K562 (cell line): Measurements from ENCODE around the gene LIN9. TPM values are rescaled to one million over a fixed set of nuclear protein-coding genes. Genes with fewer than 3 reads are reported as not detected.

Source experiments
- ATAC-seq: fragments of 200-7000 bp; cut with Tn5 transposase; 3 replicates; pipeline ENCODE4 v1.9.1; 2020; ENCODE audit warnings: moderate library complexity
- BruUV-seq: library from RNA; stranded (reverse); fragments of 400-500 nt; replicated peaks from 2 replicates; lab custom pipeline; 2021; lab: Mats Ljungman, UMichigan
- CTCF ChIA-PET: fragments of 300-600 bp; formaldehyde crosslinking; extraction: SDS; loops from one replicate; lab custom pipeline; 2021; ENCODE audit warnings: low intra/inter-chr PET ratio; lab: Yijun Ruan, JAX
- POLR2A ChIA-PET: fragments of 300-600, 350-650 bp; sonication (Branson Sonifier 250); formaldehyde crosslinking; extraction: SDS; loops from one replicate; lab custom pipeline; 2021; ENCODE audit warnings: antibody characterized with exemption, inconsistent platforms; lab: Yijun Ruan, JAX
- DNase-seq, 4 experiments: peaks; one replicate each; pipeline versions ENCODE4 v3.0.0 to v3.0.0-alpha.2; 2011 to 2018; ENCODE audit warnings: low spot score in 3 of 4, mixed read lengths in 3 of 4; ENCODE audit errors: extremely low read depth in 1 of 4
- FAIRE-seq: peaks from 2 replicates; lab custom pipeline; 2011; peaks lifted over from hg19 to GRCh38; lab: Jason Lieb, UNC
- H2AFZ ChIP-seq: 2 replicates; pipeline ENCODE4 v1.6.0; 2011; ENCODE audit warnings: low read depth, low read length, control low read depth, inconsistent platforms
- H3K27ac ChIP-seq: fragments of 200-600 bp; 3 replicates; pipeline ENCODE4 v1.8.0; 2011; ENCODE audit warnings: low read depth, mild to moderate bottlenecking, control low read depth, inconsistent platforms, low read length, moderate library complexity, mixed read lengths; ENCODE audit errors: extremely low read depth
- H3K27me3 ChIP-seq, 2 experiments: fragments of 300-600 bp in 1 of 2; 2 replicates in 1 of 2; 3 replicates in 1 of 2; pipeline versions ENCODE4 v1.6.0 to v1.8.0; 2011; ENCODE audit warnings: inconsistent platforms in 2 of 2, low read length in 2 of 2, mild to moderate bottlenecking in 1 of 2, mixed read lengths in 1 of 2, moderate library complexity in 1 of 2; ENCODE audit not compliant: control insufficient read depth in 2 of 2, insufficient read depth in 2 of 2
- H3K36me3 ChIP-seq: fragments of 300-600 bp; 3 replicates; pipeline ENCODE4 v1.8.0; 2011; ENCODE audit warnings: mild to moderate bottlenecking, low read length, inconsistent platforms; ENCODE audit not compliant: control insufficient read depth, insufficient read depth
- H3K4me1 ChIP-seq, 2 experiments: fragments of 200-600 bp in 1 of 2; replicated peaks in 1 of 2; 2 replicates in 1 of 2; 3 replicates in 1 of 2; pipeline versions ENCODE4 v1.5.1 to v1.8.0; 2011; ENCODE audit warnings: inconsistent platforms in 2 of 2, low read length in 2 of 2, mild to moderate bottlenecking in 1 of 2, mixed read lengths in 1 of 2, moderate library complexity in 1 of 2; ENCODE audit not compliant: control insufficient read depth in 2 of 2, insufficient read depth in 2 of 2
- H3K4me2 ChIP-seq: 2 replicates; pipeline ENCODE4 v1.6.1; 2011; ENCODE audit warnings: low read length, control low read depth, inconsistent platforms, mixed read lengths; ENCODE audit not compliant: insufficient read depth
- H3K4me3 ChIP-seq: fragments of 200-600 bp; sonication (generic), shearing (Covaris generic); 2 replicates; pipeline ENCODE4 v1.5.1; 2016; ENCODE audit warnings: control low read depth, inconsistent platforms
- H3K79me2 ChIP-seq: fragments of 200-600 bp; 3 replicates; pipeline ENCODE4 v1.8.0; 2011; ENCODE audit warnings: low read length, inconsistent platforms; ENCODE audit not compliant: control insufficient read depth, insufficient read depth
- H3K9ac ChIP-seq, 2 experiments: 2 replicates each; pipeline versions ENCODE4 v1.6.0 to v1.6.1; 2011; ENCODE audit warnings: low read depth in 2 of 2, low read length in 2 of 2, control low read depth in 1 of 2, inconsistent platforms in 1 of 2, mild to moderate bottlenecking in 1 of 2, mixed read lengths in 1 of 2; ENCODE audit not compliant: insufficient read depth in 1 of 2
- H3K9me1 ChIP-seq: one replicate; pipeline ENCODE4 v1.6.0; 2011; ENCODE audit warnings: inconsistent platforms, mild to moderate bottlenecking, low read length, moderate library complexity; ENCODE audit not compliant: control insufficient read depth, insufficient read depth
- H3K9me3 ChIP-seq: replicated peaks from 2 replicates; pipeline ENCODE4 v1.5.1; 2011; ENCODE audit warnings: low read depth, low read length, inconsistent platforms; ENCODE audit not compliant: control insufficient read depth, insufficient read depth
- H4K20me1 ChIP-seq: replicated peaks from 2 replicates; pipeline ENCODE4 v1.6.1; 2011; ENCODE audit warnings: low read length, inconsistent platforms, mixed read lengths; ENCODE audit not compliant: control insufficient read depth, insufficient read depth
- E2F3 ChIP-seq: fragments of 250-450 bp; sonication (Bioruptor Pico); IDR thresholded peaks from 2 replicates; pipeline ENCODE4 v1.4.0; 2020; ENCODE audit warnings: mild to moderate bottlenecking
- EGR1 ChIP-seq: fragments of 450-650 bp; conservative IDR thresholded peaks from 2 replicates; pipeline ENCODE4 v1.6.1; 2017; ENCODE audit warnings: mild to moderate bottlenecking
- ELF2 ChIP-seq: fragments of 250-450 bp; sonication (Bioruptor Pico); IDR thresholded peaks from 2 replicates; pipeline ENCODE4 v1.5.0; 2021; ENCODE audit warnings: mild to moderate bottlenecking
- FOXK2 ChIP-seq, 2 experiments: fragments of 450-650 bp; IDR thresholded peaks in 1 of 2; conservative IDR thresholded peaks in 1 of 2; 2 replicates each; pipeline ENCODE4 v1.6.1; 2016; ENCODE audit warnings: low read depth in 2 of 2, mild to moderate bottlenecking in 1 of 2
- KAT7 ChIP-seq: sonication (generic); formaldehyde crosslinking; IDR thresholded peaks from 2 replicates; pipeline ENCODE4 v1.8.0; 2022; ENCODE audit warnings: missing genetic modification reagents, mild to moderate bottlenecking, borderline replicate concordance
- POLR2A ChIP-seq: fragments of 450-650 bp; conservative IDR thresholded peaks from 2 replicates; pipeline ENCODE4 v1.6.1; 2016
- POLR2AphosphoS5 ChIP-seq: IDR thresholded peaks from 2 replicates; pipeline ENCODE4 v1.6.1; 2011; ENCODE audit warnings: mild to moderate bottlenecking, low read depth, low read length, moderate library complexity; ENCODE audit not compliant: control insufficient read depth, insufficient read depth
- RBFOX2 ChIP-seq: fragments of 200-400 bp; formaldehyde crosslinking; IDR thresholded peaks from 2 replicates; pipeline ENCODE4 v1.6.1; 2017; ENCODE audit warnings: low read depth, mild to moderate bottlenecking, low read length, moderate library complexity
- SUPT5H ChIP-seq: fragments of 450-650 bp; IDR thresholded peaks from 2 replicates; pipeline ENCODE4 v1.6.1; 2016
- U2AF2 ChIP-seq: fragments of 200-400 bp; formaldehyde crosslinking; optimal IDR thresholded peaks from 2 replicates; pipeline ENCODE3; 2017; ENCODE audit warnings: low read depth, mild to moderate bottlenecking, low read length
- ZNF316 ChIP-seq: fragments of 450-650 bp; IDR thresholded peaks from 2 replicates; pipeline ENCODE4 v1.6.1; 2016
- WGBS: fragments of 100-300 bp; shearing (Covaris generic); methylation state at CpG from one replicate; pipeline ENCODE4 v1.1.6; 2016; ENCODE audit warnings: low coverage, mixed read lengths; ENCODE audit not compliant: insufficient coverage; ENCODE audit errors: missing lambda C conversion rate; 5-methylcytosine and 5-hydroxymethylcytosine counted together
- in situ Hi-C: fragments of 300-500 bp; cut with MboI; formaldehyde crosslinking; loops from 4 replicates; pipeline ENCODE4 v1.15.0; 2018; ENCODE audit warnings: inconsistent platforms, mixed read lengths
- intact Hi-C: fragments of 100-400 bp; cut with micrococcal nuclease; formaldehyde crosslinking; loops from 2 replicates; pipeline ENCODE4 v1.14.2; 2022
- polyA plus RNA-seq, 8 experiments: library from polyadenylated mRNA; depleted of rRNA in 4 of 8; stranded (reverse) in 5 of 8; unstranded in 3 of 8; fragments of >200 nt; fragmentation: Nextera tagmentation in 2 of 8; fragmentation: Illumina TruSeq in 1 of 8; extraction: Ambion mirVana in 2 of 8; extraction: Trizol in 1 of 8; gene quantifications; 2 replicates each; pipeline versions ENCODE4 v1.2.1 to v1.2.3, GENCODE V29; 2011 to 2014; ENCODE audit warnings: inconsistent platforms in 1 of 8, missing spikeins in 1 of 8
- total RNA-seq, 7 experiments: library from RNA; depleted of rRNA in 6 of 7; stranded (reverse); fragments of >200 nt in 6 of 7; fragmentation: Illumina TruSeq in 2 of 7; extraction: Trizol in 2 of 7; gene quantifications; 2 replicates each; pipeline versions ENCODE4 v1.2.1 to v1.2.3, GENCODE V29; 2011 to 2021; ENCODE audit warnings: low replicate concordance in 1 of 7
- TF ChIP-seq, protein P1 (sequence below): fragments of 450-650 bp; IDR thresholded peaks from 2 replicates; pipeline ENCODE4 v1.6.1; 2016; ENCODE audit warnings: low read depth, mild to moderate bottlenecking, moderate library complexity

LIN9 gene
- total and polyA plus RNA-seq, 9 of the 15 experiments (the other 6 are each of a cell fraction or from before 2014, with no cell fraction given) = 18.8 to 33.0 (median 25.5) TPM

DNA sequence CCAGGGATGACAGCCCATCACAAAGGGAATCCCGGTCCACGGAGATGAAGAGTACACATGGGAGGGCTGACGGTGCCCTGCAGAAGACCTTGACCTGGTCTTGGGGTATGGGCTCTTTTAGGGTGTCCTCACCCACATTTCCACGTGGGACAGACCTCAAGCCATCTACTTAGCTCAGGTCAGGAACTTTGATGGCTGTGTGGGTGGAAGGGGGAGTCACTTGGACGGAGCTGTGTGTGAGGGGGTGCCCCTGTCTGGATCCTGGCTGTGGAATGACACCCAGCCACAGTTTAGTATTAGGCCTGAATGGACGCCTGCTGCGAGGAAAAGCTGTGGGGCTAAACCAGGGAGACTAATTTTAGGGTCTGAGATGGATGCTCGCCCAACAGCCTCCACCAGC is 96.4 kb downstream of the LIN9 start:
- H3K79me2 ChIP-seq = no peaks in the 10 kb centered on the region
- TF ChIP-seq SUPT5H (peak; percentile 48; the same call in 1 of the 2 replicates), POLR2AphosphoS5 (peak; percentile 79; the same call in 1 of the 2 replicates), E2F3 (CRISPR knock-in tag) (no peak), ZNF316 (no peak), EGR1 (peak; percentile 18; the same call in 1 of the 2 replicates), RBFOX2 (0 out of 2 replicates have a peak, but pooled peaks have one; percentile 20), FOXK2 (conservative IDR thresholded peaks at IDR 0.05 in 1 of 2, IDR thresholded peaks at IDR 0.05 in 1 of 2; ENCODE audit: low read depth in 2 of 2) (no peak), U2AF2 (no peak), ELF2 (CRISPR knock-in tag) (no peak), POLR2A (peak; percentile 73), KAT7 (CRISPR knock-in tag) (no peak)
- TF ChIP-seq, protein P1, sequence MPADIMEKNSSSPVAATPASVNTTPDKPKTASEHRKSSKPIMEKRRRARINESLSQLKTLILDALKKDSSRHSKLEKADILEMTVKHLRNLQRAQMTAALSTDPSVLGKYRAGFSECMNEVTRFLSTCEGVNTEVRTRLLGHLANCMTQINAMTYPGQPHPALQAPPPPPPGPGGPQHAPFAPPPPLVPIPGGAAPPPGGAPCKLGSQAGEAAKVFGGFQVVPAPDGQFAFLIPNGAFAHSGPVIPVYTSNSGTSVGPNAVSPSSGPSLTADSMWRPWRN = no peak
- TF ChIP-seq, all 486 proteins: peak for 5
- Histone ChIP-seq H3K27me3 (peaks cover 12 to 14% of the 10 kb centered on the region in 2 experiments; a peak in 4 of 5 replicates), H3K9me3 (no peaks in the 10 kb centered on the region), H3K4me3 (no peak overlapping the region), H3K27ac (no peak overlapping the region), H3K4me2 (no peak overlapping the region), H2AFZ (peak overlapping the region; percentile 52; the same call in 1 of the 2 replicates), H3K9me1 (no peaks in the 10 kb centered on the region), H3K36me3 (no peaks in the 10 kb centered on the region), H3K9ac (peak overlapping the region in 1 of 2 experiments; percentile 21; a peak in 1 of 4 replicates), H4K20me1 (peaks cover 4% of the 10 kb centered on the region; the same call in 1 of the 2 replicates), H3K4me1 (peaks cover 7 to 8% of the 10 kb centered on the region in 2 experiments)
- intact Hi-C loops (no loop called here), in situ Hi-C loops (no loop called here)
- TSS peak; percentile 95 for BruUV-seq
- peak; percentile 11 for ATAC-seq
- ChIA-PET CTCF (no interaction called here), POLR2A (interaction anchor here (0.6 to 0.7 kb wide), 2 partner anchors 10 to 525 kb away, joined by 3 read pairs; no protein-coding TSS in a partner anchor)
- FAIRE-seq = no peak
- no peak for DNase-seq
- 36% methylated on average over 8 of the region's 8 CpGs for WGBS
